GM19025 (cell line): ENCODE results near the gene HOXA11.

Experiments
- ATAC-seq: cut with Tn5 transposase; IDR thresholded peaks from one replicate; pipeline ENCODE4 v1.9.1; 2021; ENCODE audit warnings: mild to moderate bottlenecking, low read depth, moderate library complexity; ENCODE audit not compliant: unreplicated experiment

The HOXA11 gene

GRCh38 chr7:27138472-27138871, 46.6 kb downstream of the HOXA11 start:
- ATAC-seq: no peak

- no peak for ATAC-seq
Measured at GRCh38 chr7:27137640-27138315, 47.3 kb downstream of the HOXA11 start.

- no peak for ATAC-seq
Measured at GRCh38 chr7:27134392-27134791, 50.6 kb downstream of the HOXA11 start.

- no peak for ATAC-seq
Measured at GRCh38 chr7:27133409-27134231, 51.4 kb downstream of the HOXA11 start.

- no peak for ATAC-seq
Measured at GRCh38 chr7:27132978-27133377, 52.1 kb downstream of the HOXA11 start.

GRCh38 chr7:27132214-27132613, 52.8 kb downstream of the HOXA11 start:
- ATAC-seq: no peak

- ATAC-seq: no peak
Measured at GRCh38 chr7:27131390-27131819, 53.6 kb downstream of the HOXA11 start.
